Upper lobe of right lung (tissue), 1 donor: ENCODE data around the gene CD6. TPM values are rescaled to one million over a fixed set of nuclear protein-coding genes. Genes with fewer than 3 reads are reported as not detected.

Experiments used
- ATAC-seq: fragments of 200-7000 bp; cut with Tn5 transposase; one replicate; pipeline ENCODE4 v1.9.1; 2020; ENCODE audit warnings: mild to moderate bottlenecking, moderate library complexity
- DNase-seq: peaks from one replicate; pipeline ENCODE4 v3.0.0-alpha.2; 2020
- H3K27ac ChIP-seq: fragments of 200-600 bp; one replicate; pipeline ENCODE4 v1.8.0; 2022
- H3K27me3 ChIP-seq: fragments of 200-600 bp; one replicate; pipeline ENCODE4 v1.8.0; 2022; ENCODE audit warnings: mild to moderate bottlenecking
- H3K36me3 ChIP-seq: fragments of 200-600 bp; one replicate; pipeline ENCODE4 v1.8.0; 2022
- H3K4me1 ChIP-seq: fragments of 200-600 bp; one replicate; pipeline ENCODE4 v1.8.0; 2022
- H3K4me3 ChIP-seq: fragments of 200-600 bp; one replicate; pipeline ENCODE4 v1.8.0; 2022; ENCODE audit warnings: mild to moderate bottlenecking
- H3K9me3 ChIP-seq: fragments of 200-600 bp; one replicate; pipeline ENCODE4 v1.8.0; 2022
- CTCF ChIP-seq: fragments of 200-600 bp; IDR thresholded peaks from one replicate; pipeline ENCODE4 v1.8.0; 2022; ENCODE audit warnings: antibody characterized with exemption
- intact Hi-C: fragments of 100-400 bp; cut with DNase I; formaldehyde crosslinking; loops from one replicate; pipeline ENCODE4 v1.11.0; 2022
- total RNA-seq: library from RNA; stranded (reverse); fragmentation: NEBNext Ultra II Directional; extraction: Animal tissue kit (Norgen Biotek cat#: 25700); gene quantifications from one replicate; pipeline ENCODE4 v1.2.1, GENCODE V29; 2021
- donor health status: DM: no; HTN: yes; CAD: no; lungs with severe emphysema.

The CD6 gene
- total RNA-seq, 1 donor from 2014 or later: 3.9 TPM

GRCh38 chr11:60974726-60975125 is 3.2 kb downstream of the CD6 start:
- intact Hi-C loops: no loop called here
- no peaks in the 10 kb centered on the region for H3K9me3 ChIP-seq
- no peak overlapping the region for H3K4me3 ChIP-seq
- H3K27ac ChIP-seq: no peak overlapping the region
- H3K4me1 ChIP-seq: peaks cover 6% of the 10 kb centered on the region
- TF ChIP-seq CTCF: no peak
- no peak for ATAC-seq
- DNase-seq: no peak
- no peaks in the 10 kb centered on the region for H3K36me3 ChIP-seq
- no peaks in the 10 kb centered on the region for H3K27me3 ChIP-seq

GRCh38 chr11:60977224-60977623 is 5.7 kb downstream of the CD6 start:
- TF ChIP-seq CTCF: no peak
- Histone ChIP-seq H3K36me3 (no peaks in the 10 kb centered on the region), H3K4me1 (peaks cover 6% of the 10 kb centered on the region), H3K4me3 (no peak overlapping the region), H3K27me3 (no peaks in the 10 kb centered on the region), H3K9me3 (no peaks in the 10 kb centered on the region), H3K27ac (no peak overlapping the region)
- no peak for ATAC-seq
- no peak for DNase-seq
- intact Hi-C loops: no loop called here

GRCh38 chr11:60977836-60978235 is 6.4 kb downstream of the CD6 start:
- Histone ChIP-seq H3K9me3 (no peaks in the 10 kb centered on the region), H3K4me3 (no peak overlapping the region), H3K4me1 (peaks cover 6% of the 10 kb centered on the region), H3K27ac (no peak overlapping the region), H3K36me3 (no peaks in the 10 kb centered on the region), H3K27me3 (no peaks in the 10 kb centered on the region)
- intact Hi-C loops: no loop called here
- no peak for TF ChIP-seq CTCF
- DNase-seq (no peak), ATAC-seq (no peak)

GRCh38 chr11:60978546-60979380 is 7.3 kb downstream of the CD6 start:
- DNase-seq: no peak
- ATAC-seq: peak; percentile 83
- peaks cover 6% of the 10 kb centered on the region for H3K4me1 ChIP-seq
- no peak overlapping the region for H3K4me3 ChIP-seq
- no peaks in the 10 kb centered on the region for H3K27me3 ChIP-seq
- intact Hi-C loops: no loop called here
- no peaks in the 10 kb centered on the region for H3K36me3 ChIP-seq
- H3K27ac ChIP-seq: no peak overlapping the region
- TF ChIP-seq CTCF: no peak
- no peaks in the 10 kb centered on the region for H3K9me3 ChIP-seq

GRCh38 chr11:60981515-60981914 is 10.0 kb downstream of the CD6 start:
- TF ChIP-seq CTCF: no peak
- Histone ChIP-seq H3K9me3 (no peaks in the 10 kb centered on the region), H3K27ac (no peak overlapping the region), H3K4me3 (no peak overlapping the region), H3K36me3 (no peaks in the 10 kb centered on the region), H3K27me3 (no peaks in the 10 kb centered on the region), H3K4me1 (peaks cover 6% of the 10 kb centered on the region)
- no peak for ATAC-seq
- intact Hi-C loops: no loop called here
- no peak for DNase-seq
